DND-41 (cell line): ENCODE measurements around the gene PDE8A.

Source experiments
- ATAC-seq: fragments of 200-7000 bp; cut with Tn5 transposase; 3 replicates; pipeline ENCODE4 v1.9.1; 2021; ENCODE audit warnings: low read depth; ENCODE audit not compliant: insufficient read depth
- DNase-seq: peaks from one replicate; pipeline ENCODE4 v3.0.0-alpha.2; 2020
- H2AFZ ChIP-seq: 2 replicates; pipeline ENCODE4 v1.6.0; 2012; ENCODE audit warnings: low read depth, low read length
- H3K27ac ChIP-seq: 2 replicates; pipeline ENCODE4 v1.5.1; 2012; ENCODE audit warnings: low read length, inconsistent platforms
- H3K27me3 ChIP-seq: fragments of 200-600 bp; sonication (generic); 2 replicates; pipeline ENCODE4 v1.6.0; 2012; ENCODE audit warnings: low read length, mild to moderate bottlenecking, inconsistent platforms; ENCODE audit not compliant: insufficient read depth, poor library complexity
- H3K36me3 ChIP-seq: 2 replicates; pipeline ENCODE4 v1.5.1; 2012; ENCODE audit warnings: low read length, inconsistent platforms; ENCODE audit not compliant: insufficient read depth
- H3K4me1 ChIP-seq: 2 replicates; pipeline ENCODE4 v1.5.1; 2012; ENCODE audit warnings: mild to moderate bottlenecking, low read length; ENCODE audit not compliant: insufficient read depth
- H3K4me2 ChIP-seq: 2 replicates; pipeline ENCODE4 v1.6.0; 2012; ENCODE audit warnings: mild to moderate bottlenecking, moderate library complexity, low read length, inconsistent platforms; ENCODE audit not compliant: insufficient read depth
- H3K4me3 ChIP-seq, 2 experiments: fragments of 200-600 bp in 1 of 2; shearing (Covaris generic) in 1 of 2; 2 replicates each; pipeline ENCODE4 v1.5.1; 2012 to 2016; ENCODE audit warnings: inconsistent platforms in 2 of 2, low read length in 2 of 2, mild to moderate bottlenecking in 2 of 2, low read depth in 1 of 2, moderate library complexity in 1 of 2
- H3K79me2 ChIP-seq: 2 replicates; pipeline ENCODE4 v1.6.0; 2012; ENCODE audit warnings: low read length, inconsistent platforms; ENCODE audit not compliant: insufficient read depth
- H3K9ac ChIP-seq: 2 replicates; pipeline ENCODE4 v1.6.0; 2012; ENCODE audit warnings: low read depth, mild to moderate bottlenecking, inconsistent platforms, low read length, moderate library complexity
- H3K9me3 ChIP-seq: 2 replicates; pipeline ENCODE4 v1.5.1; 2012; ENCODE audit warnings: low read length, moderate library complexity, mild to moderate bottlenecking, inconsistent platforms; ENCODE audit not compliant: insufficient read depth, severe bottlenecking
- H4K20me1 ChIP-seq: 2 replicates; pipeline ENCODE4 v1.6.0; 2012; ENCODE audit warnings: low read length; ENCODE audit not compliant: insufficient read depth
- CTCF ChIP-seq: IDR thresholded peaks from 2 replicates; pipeline ENCODE4 v1.5.1; 2012; ENCODE audit warnings: borderline replicate concordance, low read length, moderate library complexity, mild to moderate bottlenecking; ENCODE audit not compliant: poor library complexity, severe bottlenecking; ENCODE audit errors: extremely low read depth
- EZH2 ChIP-seq: IDR thresholded peaks from 3 replicates; pipeline ENCODE4 v1.6.1; 2012; ENCODE audit warnings: borderline replicate concordance, low read depth, mild to moderate bottlenecking, moderate library complexity, low read length, inconsistent platforms; ENCODE audit not compliant: severe bottlenecking

The PDE8A gene

GRCh38 chr15:84979651-84980050, 2.0 kb upstream of the PDE8A start:
- H3K79me2 ChIP-seq: no peaks in the 10 kb centered on the region
- H3K9ac ChIP-seq: peak overlapping the region; percentile 83
- no peak overlapping the region for H3K27ac ChIP-seq
- H3K4me3 ChIP-seq: peak overlapping the region in 1 of 2 experiments; percentile 100; a peak in 2 of 4 replicates
- no peaks in the 10 kb centered on the region for H3K27me3 ChIP-seq
- H2AFZ ChIP-seq: peak overlapping the region; percentile 97
- DNase-seq (no peak), ATAC-seq (no peak)
- H3K36me3 ChIP-seq: no peaks in the 10 kb centered on the region
- peak overlapping the region; percentile 99 for H3K4me2 ChIP-seq
- H3K4me1 ChIP-seq: peaks cover 34% of the 10 kb centered on the region
- H4K20me1 ChIP-seq: no peaks in the 10 kb centered on the region
- H3K9me3 ChIP-seq: no peaks in the 10 kb centered on the region
- TF ChIP-seq EZH2 (no peak), CTCF (no peak)

DNA sequence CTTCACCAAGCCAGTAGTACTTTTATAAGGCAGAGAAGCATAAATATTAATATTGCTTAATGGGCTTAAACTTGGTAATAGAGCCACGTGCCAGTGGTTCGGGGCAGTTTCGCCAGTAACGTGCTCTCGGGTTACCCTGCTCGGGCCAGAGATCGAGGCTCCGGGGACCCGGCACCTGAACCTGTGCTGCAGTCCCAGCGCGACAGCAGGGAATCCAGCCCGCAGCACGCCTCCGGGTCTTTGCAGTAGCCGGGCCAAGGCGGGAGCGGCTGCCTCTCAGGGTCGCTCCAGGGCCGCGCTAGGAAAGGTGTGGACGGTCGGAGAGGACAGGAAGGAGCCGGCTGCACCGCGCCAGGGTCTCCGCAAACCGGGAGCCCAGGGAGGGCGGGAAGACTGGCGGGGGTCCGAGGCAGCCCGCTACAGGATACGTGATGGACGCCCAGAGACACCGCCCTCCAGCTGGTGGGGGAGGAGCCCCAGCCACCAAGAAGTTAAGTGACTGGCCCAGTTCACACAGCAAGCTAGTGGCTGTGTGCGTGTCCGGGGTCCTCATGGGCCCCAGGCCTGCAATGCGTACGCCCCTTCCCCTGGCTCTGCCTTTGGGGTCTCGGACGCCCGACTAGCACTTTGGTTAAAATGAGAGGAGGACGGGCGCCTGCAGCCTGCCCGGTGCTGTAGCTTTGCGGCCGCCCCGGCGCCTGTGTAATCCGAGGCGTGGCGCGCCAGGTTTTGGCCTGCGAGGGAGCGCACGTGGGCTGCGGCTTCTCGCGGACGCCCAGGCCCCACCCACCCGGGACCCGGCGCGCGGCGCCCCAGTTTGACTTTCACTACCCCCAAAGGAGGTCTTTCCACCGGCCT, 1.2 kb upstream of the PDE8A start:
- Histone ChIP-seq H3K27me3 (no peaks in the 10 kb centered on the region), H3K4me1 (peaks cover 34% of the 10 kb centered on the region), H2AFZ (peak overlapping the region; percentile 97), H3K9ac (peak overlapping the region; percentile 83), H3K79me2 (no peaks in the 10 kb centered on the region), H3K4me3 (peak overlapping the region; percentile 85 to 100), H3K9me3 (no peaks in the 10 kb centered on the region), H3K36me3 (no peaks in the 10 kb centered on the region), H4K20me1 (no peaks in the 10 kb centered on the region), H3K4me2 (peak overlapping the region; percentile 99), H3K27ac (peak overlapping the region; percentile 72)
- peak; percentile 75 for ATAC-seq
- TF ChIP-seq CTCF: no peak
- DNase-seq: peak; percentile 82

DNA sequence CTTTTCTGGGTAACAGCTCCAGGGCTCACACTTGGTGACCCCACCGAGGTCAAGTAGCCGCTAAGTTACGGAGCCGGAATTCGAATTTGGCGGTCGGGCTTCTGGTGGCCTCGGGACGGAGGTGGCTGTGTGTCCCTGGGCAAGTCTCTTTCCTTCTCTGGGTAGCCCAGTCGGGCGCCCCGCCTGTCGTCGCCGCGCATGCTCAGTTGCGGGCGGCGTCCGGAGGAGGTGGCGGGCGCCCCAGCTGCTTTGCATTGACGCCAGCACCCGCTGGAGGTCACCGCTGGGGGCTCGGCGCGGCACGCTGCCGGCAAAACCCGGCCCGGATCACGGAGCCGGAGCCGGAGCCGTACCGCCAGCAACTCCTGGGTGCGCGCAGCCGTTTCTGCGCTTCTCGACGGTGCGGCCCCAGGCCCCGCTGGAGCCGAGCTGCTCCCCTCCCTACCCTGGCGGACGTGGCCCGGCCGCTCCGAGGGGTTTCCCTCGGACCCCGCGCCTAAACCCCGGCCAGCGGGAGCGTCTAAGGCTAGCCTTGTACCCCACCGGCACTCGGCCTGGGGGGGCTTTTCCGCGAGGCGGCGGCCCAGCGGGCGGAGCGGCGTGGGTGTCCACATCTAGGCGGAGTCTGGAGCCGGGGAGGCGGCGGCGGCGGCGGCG, 474 bp upstream of the PDE8A start:
- peak overlapping the region; percentile 83 for H3K9ac ChIP-seq
- no peaks in the 10 kb centered on the region for H3K36me3 ChIP-seq
- peak overlapping the region; percentile 97 for H2AFZ ChIP-seq
- no peaks in the 10 kb centered on the region for H3K27me3 ChIP-seq
- H3K4me1 ChIP-seq: peaks cover 34% of the 10 kb centered on the region
- no peaks in the 10 kb centered on the region for H3K79me2 ChIP-seq
- TF ChIP-seq EZH2: no peak
- peak; percentile 31 for TF ChIP-seq CTCF
- peak overlapping the region; percentile 72 for H3K27ac ChIP-seq
- DNase-seq (peak; percentile 93), ATAC-seq (peak; percentile 80)
- peak overlapping the region; percentile 85 to 100 for H3K4me3 ChIP-seq
- H3K4me2 ChIP-seq: peak overlapping the region; percentile 99
- no peaks in the 10 kb centered on the region for H4K20me1 ChIP-seq
- H3K9me3 ChIP-seq: no peaks in the 10 kb centered on the region
